ENCODE measurements around the gene BORCS5.

- TF ChIP-seq POLR2A (IDR thresholded peaks at IDR 0.05): no peak
- TF ChIP-seq, protein P1, sequence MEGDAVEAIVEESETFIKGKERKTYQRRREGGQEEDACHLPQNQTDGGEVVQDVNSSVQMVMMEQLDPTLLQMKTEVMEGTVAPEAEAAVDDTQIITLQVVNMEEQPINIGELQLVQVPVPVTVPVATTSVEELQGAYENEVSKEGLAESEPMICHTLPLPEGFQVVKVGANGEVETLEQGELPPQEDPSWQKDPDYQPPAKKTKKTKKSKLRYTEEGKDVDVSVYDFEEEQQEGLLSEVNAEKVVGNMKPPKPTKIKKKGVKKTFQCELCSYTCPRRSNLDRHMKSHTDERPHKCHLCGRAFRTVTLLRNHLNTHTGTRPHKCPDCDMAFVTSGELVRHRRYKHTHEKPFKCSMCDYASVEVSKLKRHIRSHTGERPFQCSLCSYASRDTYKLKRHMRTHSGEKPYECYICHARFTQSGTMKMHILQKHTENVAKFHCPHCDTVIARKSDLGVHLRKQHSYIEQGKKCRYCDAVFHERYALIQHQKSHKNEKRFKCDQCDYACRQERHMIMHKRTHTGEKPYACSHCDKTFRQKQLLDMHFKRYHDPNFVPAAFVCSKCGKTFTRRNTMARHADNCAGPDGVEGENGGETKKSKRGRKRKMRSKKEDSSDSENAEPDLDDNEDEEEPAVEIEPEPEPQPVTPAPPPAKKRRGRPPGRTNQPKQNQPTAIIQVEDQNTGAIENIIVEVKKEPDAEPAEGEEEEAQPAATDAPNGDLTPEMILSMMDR (IDR thresholded peaks at IDR 0.05): no peak
Observed at GRCh38 chr12:12427568-12427967, 70.7 kb downstream of the BORCS5 start.
